Endothelial cell of umbilical vein (primary cell): ENCODE data around the gene PSMB5. TPM values are rescaled to one million over a fixed set of nuclear protein-coding genes. Genes with fewer than 3 reads are reported as not detected.

Source experiments
- BruUV-seq: library from RNA; stranded (reverse); fragments of 400-500 nt; replicated peaks from 2 replicates; lab custom pipeline; 2021; lab: Mats Ljungman, UMichigan
- CTCF ChIA-PET: fragments of 300-600, 350-600 bp; sonication (Branson Sonifier 250); formaldehyde crosslinking; loops from one replicate; lab custom pipeline; 2021; ENCODE audit warnings: antibody characterized with exemption, inconsistent platforms; lab: Charles Lee
- POLR2A ChIA-PET: fragments of 300-600, 350-600 bp; sonication (Branson Sonifier 250); formaldehyde crosslinking; loops from one replicate; lab custom pipeline; 2021; ENCODE audit warnings: antibody characterized with exemption, inconsistent platforms; lab: Charles Lee
- DNase-seq: peaks from one replicate; pipeline ENCODE4 v3.0.0-alpha.2; 2011; ENCODE audit warnings: low read depth, low spot score
- FAIRE-seq: peaks from 2 replicates; lab custom pipeline; 2011; peaks lifted over from hg19 to GRCh38; lab: Jason Lieb, UNC
- H2AFZ ChIP-seq: 2 replicates; pipeline ENCODE4 v1.6.0; 2012; ENCODE audit warnings: low read depth, low read length, control low read depth, inconsistent platforms
- H3K27ac ChIP-seq: 2 replicates; pipeline ENCODE4 v1.5.1; 2011; ENCODE audit warnings: low read depth, mild to moderate bottlenecking, control low read depth, low read length, moderate library complexity; ENCODE audit not compliant: insufficient read depth
- H3K27me3 ChIP-seq, 2 experiments: 2 replicates each; pipeline versions ENCODE4 v1.6.0 to v1.6.1; 2011; ENCODE audit warnings: low read length in 2 of 2, mixed read lengths in 1 of 2; ENCODE audit not compliant: control insufficient read depth in 2 of 2, insufficient read depth in 2 of 2
- H3K36me3 ChIP-seq, 2 experiments: 2 replicates in 1 of 2; 3 replicates in 1 of 2; pipeline ENCODE4 v1.5.1; 2011; ENCODE audit warnings: low read length in 2 of 2, mild to moderate bottlenecking in 1 of 2, moderate library complexity in 1 of 2; ENCODE audit not compliant: control insufficient read depth in 2 of 2, insufficient read depth in 2 of 2; ENCODE audit errors: extremely low read depth in 1 of 2
- H3K4me1 ChIP-seq: 3 replicates; pipeline ENCODE4 v1.5.1; 2011; ENCODE audit warnings: mild to moderate bottlenecking, low read length; ENCODE audit not compliant: control insufficient read depth, insufficient read depth; ENCODE audit errors: extremely low read depth
- H3K4me2 ChIP-seq: 2 replicates; pipeline ENCODE4 v1.6.1; 2011; ENCODE audit warnings: low read length, control low read depth, mixed read lengths; ENCODE audit not compliant: insufficient read depth
- H3K4me3 ChIP-seq, 3 experiments: fragments of 200-600 bp in 1 of 3; sonication (generic), shearing (Covaris generic) in 1 of 3; replicated peaks in 1 of 3; 2 replicates each; pipeline ENCODE4 v1.5.1; 2011 to 2016; ENCODE audit warnings: control low read depth in 3 of 3, low read length in 3 of 3, mild to moderate bottlenecking in 2 of 3, inconsistent platforms in 1 of 3, low read depth in 1 of 3, moderate library complexity in 1 of 3; ENCODE audit not compliant: insufficient read depth in 1 of 3
- H3K79me2 ChIP-seq: 2 replicates; pipeline ENCODE4 v1.6.0; 2012; ENCODE audit warnings: low read length, inconsistent platforms; ENCODE audit not compliant: control insufficient read depth, insufficient read depth
- H3K9ac ChIP-seq: replicated peaks from 2 replicates; pipeline ENCODE3; 2011; ENCODE audit warnings: low read length, control low read depth; ENCODE audit not compliant: insufficient read depth; ENCODE audit errors: extremely low read depth
- H3K9me1 ChIP-seq: replicated peaks from 3 replicates; pipeline ENCODE4 v1.6.0; 2011; ENCODE audit warnings: mild to moderate bottlenecking, low read length; ENCODE audit not compliant: control insufficient read depth, insufficient read depth; ENCODE audit errors: extremely low read depth
- H3K9me3 ChIP-seq: replicated peaks from 2 replicates; pipeline ENCODE4 v1.5.1; 2012; ENCODE audit warnings: low read length, inconsistent platforms; ENCODE audit not compliant: control insufficient read depth, insufficient read depth
- H4K20me1 ChIP-seq: replicated peaks from 2 replicates; pipeline ENCODE3; 2011; ENCODE audit warnings: mild to moderate bottlenecking, low read length; ENCODE audit not compliant: control insufficient read depth, insufficient read depth; ENCODE audit errors: extremely low read depth
- EZH2 ChIP-seq: IDR thresholded peaks from 2 replicates; pipeline ENCODE4 v1.6.1; 2012; ENCODE audit warnings: borderline replicate concordance, low read depth, mild to moderate bottlenecking, moderate library complexity, low read length, inconsistent platforms; ENCODE audit not compliant: severe bottlenecking
- FOS ChIP-seq: IDR thresholded peaks from 2 replicates; pipeline ENCODE4 v1.6.1; 2011; ENCODE audit warnings: mild to moderate bottlenecking, low read length, moderate library complexity, borderline replicate concordance; ENCODE audit not compliant: insufficient read depth
- GATA2 ChIP-seq: IDR thresholded peaks from 2 replicates; pipeline ENCODE4 v1.7.0; 2011; ENCODE audit warnings: low read depth, mild to moderate bottlenecking, moderate library complexity, mixed read lengths, low read length; ENCODE audit not compliant: insufficient read length, insufficient read depth
- JUN ChIP-seq: IDR thresholded peaks from 2 replicates; pipeline ENCODE4 v1.6.1; 2011; ENCODE audit warnings: borderline replicate concordance, low read depth; ENCODE audit not compliant: insufficient read length, insufficient read depth
- MYC ChIP-seq: IDR thresholded peaks from one replicate; pipeline ENCODE4 v1.6.1; 2011; ENCODE audit warnings: mild to moderate bottlenecking, low read depth, low read length
- POLR2A ChIP-seq: IDR thresholded peaks from 2 replicates; pipeline ENCODE4 v1.6.1; 2012; ENCODE audit warnings: low read depth, mild to moderate bottlenecking, control low read depth, low read length
- POLR2AphosphoS5 ChIP-seq: IDR thresholded peaks from 2 replicates; pipeline ENCODE4 v1.6.1; 2012; ENCODE audit warnings: low read depth, mild to moderate bottlenecking, control low read depth, low read length, moderate library complexity; ENCODE audit not compliant: insufficient read depth
- dilution Hi-C: fragments of 300-500 bp; cut with MboI; formaldehyde crosslinking; loops from one replicate; pipeline ENCODE4 v1.15.0; 2019; ENCODE audit warnings: low sequenced_read_pairs; ENCODE audit not compliant: extremely low pct_ligation_motif_present
- intact Hi-C: fragments of 100-400 bp; cut with micrococcal nuclease; formaldehyde crosslinking; loops from one replicate; pipeline ENCODE4 v1.10.0; 2022
- polyA plus RNA-seq, 4 experiments: library from polyadenylated mRNA; depleted of rRNA in 3 of 4; stranded (reverse) in 3 of 4; unstranded in 1 of 4; fragments of >200 nt; gene quantifications; 2 replicates each; pipeline versions ENCODE4 v1.2.1 to v1.2.3, GENCODE V29; 2011 to 2012; ENCODE audit warnings: missing spikeins in 1 of 4
- total RNA-seq: library from RNA; stranded (reverse); gene quantifications from 2 replicates; pipeline ENCODE4 v1.2.3, GENCODE V29; 2021
- TF ChIP-seq, protein P1 (sequence below): IDR thresholded peaks from 2 replicates; pipeline ENCODE4 v1.6.1; 2011; ENCODE audit not compliant: insufficient read depth, insufficient read length
- TF ChIP-seq, protein P2 (sequence below), 2 donors: IDR thresholded peaks; 1 replicate in 1 of 2; 2 replicates in 1 of 2; pipeline ENCODE4 v1.5.1; 2011; ENCODE audit warnings: low read length in 2 of 2, mild to moderate bottlenecking in 2 of 2, moderate library complexity in 2 of 2, control low read depth in 1 of 2, inconsistent platforms in 1 of 2, low read depth in 1 of 2; ENCODE audit not compliant: insufficient read depth in 1 of 2; ENCODE audit errors: extremely low read depth in 1 of 2

The PSMB5 gene
- total and polyA plus RNA-seq, 2 donors (not counting 3 experiments of a cell fraction or from before 2014, with no cell fraction given) = 236 to 464 TPM

DNA sequence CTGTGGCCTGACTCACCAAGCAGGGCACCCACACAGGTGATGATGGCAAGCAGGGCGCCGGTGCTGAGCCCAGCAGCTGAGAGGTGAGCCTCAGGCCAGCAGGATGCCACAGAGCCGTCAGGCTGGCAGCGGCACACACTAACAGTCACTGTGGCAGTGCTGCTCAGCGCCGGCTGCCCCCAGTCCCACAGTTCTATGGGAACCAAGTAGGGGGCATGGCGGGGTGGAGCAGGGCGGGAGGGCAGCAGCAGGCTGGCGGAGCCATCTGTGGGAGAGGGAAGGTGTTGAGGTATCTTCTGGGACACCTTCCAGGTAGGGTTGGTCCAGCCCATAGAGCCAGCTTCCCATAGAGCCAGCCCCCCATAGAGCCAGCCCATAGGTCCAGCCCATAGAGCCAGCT lies 14.3 kb upstream of the PSMB5 start:
- dilution Hi-C loops (no loop called here), intact Hi-C loops (no loop called here)
- DNase-seq = no peak
- Histone ChIP-seq H3K79me2 (no peaks in the 10 kb centered on the region), H3K4me1 (peaks cover 36% of the 10 kb centered on the region), H3K36me3 (peaks cover 0 to 13% of the 10 kb centered on the region in 2 experiments), H3K27ac (no peak overlapping the region), H3K9ac (no peak overlapping the region), H4K20me1 (no peaks in the 10 kb centered on the region), H3K4me3 (no peak overlapping the region), H3K27me3 (no peaks in the 10 kb centered on the region), H3K9me1 (no peaks in the 10 kb centered on the region), H3K9me3 (no peaks in the 10 kb centered on the region), H2AFZ (no peak overlapping the region), H3K4me2 (no peak overlapping the region)
- no peak for FAIRE-seq
- BruUV-seq = no TSS peak
- TF ChIP-seq GATA2 (no peak), MYC (no peak), FOS (no peak), POLR2AphosphoS5 (no peak), JUN (no peak), EZH2 (no peak), POLR2A (no peak)
- TF ChIP-seq, protein P1, sequence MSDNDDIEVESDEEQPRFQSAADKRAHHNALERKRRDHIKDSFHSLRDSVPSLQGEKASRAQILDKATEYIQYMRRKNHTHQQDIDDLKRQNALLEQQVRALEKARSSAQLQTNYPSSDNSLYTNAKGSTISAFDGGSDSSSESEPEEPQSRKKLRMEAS = no peak
- TF ChIP-seq, protein P2, sequence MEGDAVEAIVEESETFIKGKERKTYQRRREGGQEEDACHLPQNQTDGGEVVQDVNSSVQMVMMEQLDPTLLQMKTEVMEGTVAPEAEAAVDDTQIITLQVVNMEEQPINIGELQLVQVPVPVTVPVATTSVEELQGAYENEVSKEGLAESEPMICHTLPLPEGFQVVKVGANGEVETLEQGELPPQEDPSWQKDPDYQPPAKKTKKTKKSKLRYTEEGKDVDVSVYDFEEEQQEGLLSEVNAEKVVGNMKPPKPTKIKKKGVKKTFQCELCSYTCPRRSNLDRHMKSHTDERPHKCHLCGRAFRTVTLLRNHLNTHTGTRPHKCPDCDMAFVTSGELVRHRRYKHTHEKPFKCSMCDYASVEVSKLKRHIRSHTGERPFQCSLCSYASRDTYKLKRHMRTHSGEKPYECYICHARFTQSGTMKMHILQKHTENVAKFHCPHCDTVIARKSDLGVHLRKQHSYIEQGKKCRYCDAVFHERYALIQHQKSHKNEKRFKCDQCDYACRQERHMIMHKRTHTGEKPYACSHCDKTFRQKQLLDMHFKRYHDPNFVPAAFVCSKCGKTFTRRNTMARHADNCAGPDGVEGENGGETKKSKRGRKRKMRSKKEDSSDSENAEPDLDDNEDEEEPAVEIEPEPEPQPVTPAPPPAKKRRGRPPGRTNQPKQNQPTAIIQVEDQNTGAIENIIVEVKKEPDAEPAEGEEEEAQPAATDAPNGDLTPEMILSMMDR (IDR thresholded peaks at IDR 0.05; ENCODE audit: extremely low read depth in 1 of 2, insufficient read depth in 1 of 2, low read depth in 1 of 2, low read length in 2 of 2) = no peak
- ChIA-PET POLR2A (interaction anchor here (0.6 kb wide), 1 partner anchor 30 kb away, joined by 7 read pairs; no protein-coding TSS in a partner anchor), CTCF (interaction anchor here (1.4 to 4.0 kb wide), 2 partner anchors 54 to 62 kb away, joined by 5 to 33 read pairs; no protein-coding TSS in a partner anchor)
